K562 (cell line): Measurements from ENCODE around the gene MEOX1. TPM values are rescaled to one million over a fixed set of nuclear protein-coding genes. Genes with fewer than 3 reads are reported as not detected.

ENCODE experiments used
- ATAC-seq: fragments of 200-7000 bp; cut with Tn5 transposase; 3 replicates; pipeline ENCODE4 v1.9.1; 2020; ENCODE audit warnings: moderate library complexity
- BruUV-seq: library from RNA; stranded (reverse); fragments of 400-500 nt; replicated peaks from 2 replicates; lab custom pipeline; 2021; lab: Mats Ljungman, UMichigan
- CTCF ChIA-PET: fragments of 300-600 bp; formaldehyde crosslinking; extraction: SDS; loops from one replicate; lab custom pipeline; 2021; ENCODE audit warnings: low intra/inter-chr PET ratio; lab: Yijun Ruan, JAX
- POLR2A ChIA-PET: fragments of 300-600, 350-650 bp; sonication (Branson Sonifier 250); formaldehyde crosslinking; extraction: SDS; loops from one replicate; lab custom pipeline; 2021; ENCODE audit warnings: antibody characterized with exemption, inconsistent platforms; lab: Yijun Ruan, JAX
- DNase-seq, 4 experiments: peaks; one replicate each; pipeline versions ENCODE4 v3.0.0 to v3.0.0-alpha.2; 2011 to 2018; ENCODE audit warnings: low spot score in 3 of 4, mixed read lengths in 3 of 4; ENCODE audit errors: extremely low read depth in 1 of 4
- FAIRE-seq: peaks from 2 replicates; lab custom pipeline; 2011; peaks lifted over from hg19 to GRCh38; lab: Jason Lieb, UNC
- H2AFZ ChIP-seq: 2 replicates; pipeline ENCODE4 v1.6.0; 2011; ENCODE audit warnings: low read depth, low read length, control low read depth, inconsistent platforms
- H3K27ac ChIP-seq: fragments of 200-600 bp; 3 replicates; pipeline ENCODE4 v1.8.0; 2011; ENCODE audit warnings: low read depth, mild to moderate bottlenecking, control low read depth, inconsistent platforms, low read length, moderate library complexity, mixed read lengths; ENCODE audit errors: extremely low read depth
- H3K27me3 ChIP-seq, 2 experiments: fragments of 300-600 bp in 1 of 2; 2 replicates in 1 of 2; 3 replicates in 1 of 2; pipeline versions ENCODE4 v1.6.0 to v1.8.0; 2011; ENCODE audit warnings: inconsistent platforms in 2 of 2, low read length in 2 of 2, mild to moderate bottlenecking in 1 of 2, mixed read lengths in 1 of 2, moderate library complexity in 1 of 2; ENCODE audit not compliant: control insufficient read depth in 2 of 2, insufficient read depth in 2 of 2
- H3K36me3 ChIP-seq: fragments of 300-600 bp; 3 replicates; pipeline ENCODE4 v1.8.0; 2011; ENCODE audit warnings: mild to moderate bottlenecking, low read length, inconsistent platforms; ENCODE audit not compliant: control insufficient read depth, insufficient read depth
- H3K4me1 ChIP-seq, 2 experiments: fragments of 200-600 bp in 1 of 2; replicated peaks in 1 of 2; 2 replicates in 1 of 2; 3 replicates in 1 of 2; pipeline versions ENCODE4 v1.5.1 to v1.8.0; 2011; ENCODE audit warnings: inconsistent platforms in 2 of 2, low read length in 2 of 2, mild to moderate bottlenecking in 1 of 2, mixed read lengths in 1 of 2, moderate library complexity in 1 of 2; ENCODE audit not compliant: control insufficient read depth in 2 of 2, insufficient read depth in 2 of 2
- H3K4me2 ChIP-seq: 2 replicates; pipeline ENCODE4 v1.6.1; 2011; ENCODE audit warnings: low read length, control low read depth, inconsistent platforms, mixed read lengths; ENCODE audit not compliant: insufficient read depth
- H3K4me3 ChIP-seq: fragments of 200-600 bp; sonication (generic), shearing (Covaris generic); 2 replicates; pipeline ENCODE4 v1.5.1; 2016; ENCODE audit warnings: control low read depth, inconsistent platforms
- H3K79me2 ChIP-seq: fragments of 200-600 bp; 3 replicates; pipeline ENCODE4 v1.8.0; 2011; ENCODE audit warnings: low read length, inconsistent platforms; ENCODE audit not compliant: control insufficient read depth, insufficient read depth
- H3K9ac ChIP-seq, 2 experiments: 2 replicates each; pipeline versions ENCODE4 v1.6.0 to v1.6.1; 2011; ENCODE audit warnings: low read depth in 2 of 2, low read length in 2 of 2, control low read depth in 1 of 2, inconsistent platforms in 1 of 2, mild to moderate bottlenecking in 1 of 2, mixed read lengths in 1 of 2; ENCODE audit not compliant: insufficient read depth in 1 of 2
- H3K9me1 ChIP-seq: one replicate; pipeline ENCODE4 v1.6.0; 2011; ENCODE audit warnings: inconsistent platforms, mild to moderate bottlenecking, low read length, moderate library complexity; ENCODE audit not compliant: control insufficient read depth, insufficient read depth
- H3K9me3 ChIP-seq: replicated peaks from 2 replicates; pipeline ENCODE4 v1.5.1; 2011; ENCODE audit warnings: low read depth, low read length, inconsistent platforms; ENCODE audit not compliant: control insufficient read depth, insufficient read depth
- H4K20me1 ChIP-seq: replicated peaks from 2 replicates; pipeline ENCODE4 v1.6.1; 2011; ENCODE audit warnings: low read length, inconsistent platforms, mixed read lengths; ENCODE audit not compliant: control insufficient read depth, insufficient read depth
- CTBP1 ChIP-seq: fragments of 450-650 bp; IDR thresholded peaks from 2 replicates; pipeline ENCODE4 v1.6.1; 2016; ENCODE audit warnings: borderline replicate concordance
- ESRRA ChIP-seq: fragments of 450-650 bp; IDR thresholded peaks from 2 replicates; pipeline ENCODE4 v1.6.1; 2014; ENCODE audit warnings: low read depth, mild to moderate bottlenecking, moderate library complexity, borderline replicate concordance
- ETS1 ChIP-seq: conservative IDR thresholded peaks from 2 replicates; pipeline ENCODE4 v1.6.1; 2011; ENCODE audit warnings: low read depth, mild to moderate bottlenecking, low read length; ENCODE audit not compliant: control insufficient read depth
- FOXK1 ChIP-seq: sonication (generic); formaldehyde crosslinking; IDR thresholded peaks from 2 replicates; pipeline ENCODE4 v1.8.0; 2022; ENCODE audit warnings: missing genetic modification reagents, mild to moderate bottlenecking, borderline replicate concordance
- NFE2 ChIP-seq: IDR thresholded peaks from 2 replicates; pipeline ENCODE4 v1.6.1; 2014; ENCODE audit warnings: antibody characterized with exemption, low read depth
- NR2C2 ChIP-seq, 2 experiments: fragments of 200-800 bp in 1 of 2; sonication (Bioruptor generic) in 1 of 2; sonication (generic) in 1 of 2; formaldehyde crosslinking in 1 of 2; IDR thresholded peaks; 2 replicates each; pipeline versions ENCODE4 v1.6.1 to v1.8.0; 2016 to 2022; ENCODE audit warnings: mild to moderate bottlenecking in 1 of 2, missing compliant biosample characterization in 1 of 2, missing genetic modification characterization in 1 of 2, missing genetic modification reagents in 1 of 2
- PCBP1 ChIP-seq: fragments of 200-400 bp; formaldehyde crosslinking; IDR thresholded peaks from 2 replicates; pipeline ENCODE4 v1.6.1; 2018; ENCODE audit warnings: mild to moderate bottlenecking, low read depth, low read length; ENCODE audit not compliant: poor library complexity, severe bottlenecking
- ZNF644 ChIP-seq: fragments of 200-800 bp; sonication (Bioruptor generic); IDR thresholded peaks from 2 replicates; pipeline ENCODE4 v1.6.1; 2016; ENCODE audit warnings: low read depth, missing genetic modification characterization, missing compliant biosample characterization
- ZNF766 ChIP-seq: fragments of 200-800 bp; sonication (Bioruptor generic); conservative IDR thresholded peaks from 2 replicates; pipeline ENCODE4 v1.6.1; 2016; ENCODE audit warnings: missing genetic modification characterization, missing compliant biosample characterization
- WGBS: fragments of 100-300 bp; shearing (Covaris generic); methylation state at CpG from one replicate; pipeline ENCODE4 v1.1.6; 2016; ENCODE audit warnings: low coverage, mixed read lengths; ENCODE audit not compliant: insufficient coverage; ENCODE audit errors: missing lambda C conversion rate; 5-methylcytosine and 5-hydroxymethylcytosine counted together
- in situ Hi-C: fragments of 300-500 bp; cut with MboI; formaldehyde crosslinking; loops from 4 replicates; pipeline ENCODE4 v1.15.0; 2018; ENCODE audit warnings: inconsistent platforms, mixed read lengths
- intact Hi-C: fragments of 100-400 bp; cut with micrococcal nuclease; formaldehyde crosslinking; loops from 2 replicates; pipeline ENCODE4 v1.14.2; 2022
- polyA plus RNA-seq, 8 experiments: library from polyadenylated mRNA; depleted of rRNA in 4 of 8; stranded (reverse) in 5 of 8; unstranded in 3 of 8; fragments of >200 nt; fragmentation: Nextera tagmentation in 2 of 8; fragmentation: Illumina TruSeq in 1 of 8; extraction: Ambion mirVana in 2 of 8; extraction: Trizol in 1 of 8; gene quantifications; 2 replicates each; pipeline versions ENCODE4 v1.2.1 to v1.2.3, GENCODE V29; 2011 to 2014; ENCODE audit warnings: inconsistent platforms in 1 of 8, missing spikeins in 1 of 8
- total RNA-seq, 7 experiments: library from RNA; depleted of rRNA in 6 of 7; stranded (reverse); fragments of >200 nt in 6 of 7; fragmentation: Illumina TruSeq in 2 of 7; extraction: Trizol in 2 of 7; gene quantifications; 2 replicates each; pipeline versions ENCODE4 v1.2.1 to v1.2.3, GENCODE V29; 2011 to 2021; ENCODE audit warnings: low replicate concordance in 1 of 7

The MEOX1 gene
- total and polyA plus RNA-seq, 9 of the 15 experiments (the other 6 are each of a cell fraction or from before 2014, with no cell fraction given) = not detected

- TF ChIP-seq ETS1 (no peak), CTBP1 (no peak), ESRRA (peak; percentile 62), FOXK1 (CRISPR knock-in tag) (no peak), PCBP1 (no peak), NR2C2 (CRISPR knock-in tag; IDR thresholded peaks at IDR 0.05) (no peak), NR2C2 (tag; IDR thresholded peaks at IDR 0.05) (0 out of 2 replicates have a peak, but pooled peaks have one; percentile 18), ZNF644 (tag) (no peak), NFE2 (no peak), ZNF766 (CRISPR knock-in tag) (peak; percentile 75)
- Histone ChIP-seq H3K27me3 (peaks cover 10 to 47% of the 10 kb centered on the region in 2 experiments; a peak in 4 of 5 replicates), H3K4me1 (peaks cover 0 to 6% of the 10 kb centered on the region in 2 experiments; a peak in 2 of 5 replicates), H3K9me1 (no peaks in the 10 kb centered on the region), H3K9ac (peak overlapping the region in 1 of 2 experiments; percentile 43; a peak in 1 of 4 replicates), H3K79me2 (no peaks in the 10 kb centered on the region), H4K20me1 (no peaks in the 10 kb centered on the region), H3K36me3 (no peaks in the 10 kb centered on the region), H3K4me2 (no peak overlapping the region), H3K4me3 (no peak overlapping the region), H3K27ac (no peak overlapping the region), H2AFZ (no peak overlapping the region), H3K9me3 (no peaks in the 10 kb centered on the region)
- in situ Hi-C loops = no loop called here
- intact Hi-C loops = loop anchor here (2.0 kb wide), 1 partner anchor 156 kb away; no protein-coding TSS in a partner anchor
- ChIA-PET POLR2A (interaction anchor here (0.6 to 1.3 kb wide), 2 partner anchors 9 to 102 kb away, joined by 3 read pairs; no protein-coding TSS in a partner anchor), CTCF (interaction anchor here (0.7 kb wide), 1 partner anchor 84 kb away, joined by 3 read pairs; no protein-coding TSS in a partner anchor)
- whole genome bisulfite sequencing = 6% methylated on average over 2 of the region's 3 CpGs
- BruUV-seq = no TSS peak
- FAIRE-seq = no peak
- no peak for DNase-seq
- no peak for ATAC-seq
These were observed 14.7 kb upstream of the MEOX1 start for GRCh38 chr17:43676471-43676870.
